Activated CD8-positive, alpha-beta T cell treated with anti-CD3 and anti-CD28 coated beads, Interleukin-2, amount 10 ng/mL, durations not matched to agents 7 days and 5 days (primary cell): ENCODE data around the gene RNF213. TPM values are rescaled to one million over a fixed set of nuclear protein-coding genes. Genes with fewer than 3 reads are reported as not detected.
"Not testable (repeated sequence)": the region's sequence is repeated elsewhere in the genome, so short reads cannot be mapped to it uniquely, and the experiment has no call there.

Experiments used
- ATAC-seq: fragments of 150-1000 bp; cut with Tn5 transposase; one replicate; pipeline ENCODE4 v1.10.0; 2021; ENCODE audit warnings: moderate library complexity
- CTCF ChIA-PET: fragments of 350-600 bp; sonication (Branson Sonifier 250); formaldehyde crosslinking; loops from one replicate; lab custom pipeline; 2021; ENCODE audit warnings: antibody characterized with exemption; lab: Charles Lee
- POLR2A ChIA-PET: fragments of 350-600 bp; sonication (Branson Sonifier 250); formaldehyde crosslinking; loops from one replicate; lab custom pipeline; 2021; ENCODE audit warnings: antibody characterized with exemption; lab: Charles Lee
- DNase-seq: peaks from one replicate; pipeline ENCODE4 v3.0.0-alpha.2; 2020
- H3K27ac Mint-ChIP-seq: one replicate; pipeline ENCODE4 v1.8.0; 2021; ENCODE audit warnings: mild to moderate bottlenecking, mixed read lengths
- H3K27me3 Mint-ChIP-seq: one replicate; pipeline ENCODE4 v1.8.0; 2021; ENCODE audit warnings: low read depth, mixed read lengths
- H3K36me3 Mint-ChIP-seq: one replicate; pipeline ENCODE4 v1.8.0; 2021; ENCODE audit warnings: low read depth, mixed read lengths
- H3K4me1 Mint-ChIP-seq: one replicate; pipeline ENCODE4 v1.8.0; 2021; ENCODE audit warnings: low read depth, mixed read lengths
- H3K4me3 Mint-ChIP-seq: one replicate; pipeline ENCODE4 v1.8.0; 2021; ENCODE audit warnings: mild to moderate bottlenecking, mixed read lengths
- H3K9me3 Mint-ChIP-seq: one replicate; pipeline ENCODE4 v1.8.0; 2022; ENCODE audit warnings: mixed read lengths; ENCODE audit not compliant: insufficient read depth
- total RNA-seq, 2 experiments: library from RNA; stranded (reverse); gene quantifications; one replicate each; pipeline ENCODE4 v1.2.3, GENCODE V29; 2021

Gene RNF213
- total RNA-seq, 2 experiments from 2014 or later, result 438 to 455 TPM

GRCh38 chr17:80316431-80316830 lies 55.8 kb downstream of the RNF213 start:
- ChIA-PET CTCF (no interaction called here), POLR2A (no interaction called here)
- ATAC-seq (no peak), DNase-seq (no peak)
- H3K4me1 Mint-ChIP-seq, result peaks cover 6% of the 10 kb centered on the region
- no peaks in the 10 kb centered on the region for H3K27me3 Mint-ChIP-seq
- H3K4me3 Mint-ChIP-seq, result no peak overlapping the region
- peak overlapping the region; percentile 58 for H3K27ac Mint-ChIP-seq
- H3K9me3 Mint-ChIP-seq, result no peaks in the 10 kb centered on the region
- H3K36me3 Mint-ChIP-seq, result peaks cover 70% of the 10 kb centered on the region

GRCh38 chr17:80316927-80317705 lies 56.5 kb downstream of the RNF213 start:
- POLR2A ChIA-PET, result interaction anchor here (1.4 kb wide), 1 partner anchor 8 kb away, joined by 3 read pairs; no protein-coding TSS in a partner anchor

GRCh38 chr17:80317706-80317980 lies 57.0 kb downstream of the RNF213 start:
- ChIA-PET POLR2A (interaction anchor here (1.4 kb wide), 1 partner anchor 8 kb away, joined by 3 read pairs; no protein-coding TSS in a partner anchor), CTCF (no interaction called here)
- Mint-ChIP-seq H3K27me3 (no peaks in the 10 kb centered on the region), H3K4me1 (peaks cover 6% of the 10 kb centered on the region), H3K9me3 (no peaks in the 10 kb centered on the region), H3K36me3 (peaks cover 70% of the 10 kb centered on the region), H3K4me3 (no peak overlapping the region), H3K27ac (no peak overlapping the region)
- DNase-seq (no peak), ATAC-seq (no peak)

More at GRCh38 chr17:80316927-80317705, 56.5 kb downstream of the RNF213 start:
- DNase-seq (no peak), ATAC-seq (peak; percentile 42)
- H3K4me1 Mint-ChIP-seq, result peaks cover 6% of the 10 kb centered on the region
- no peak overlapping the region for H3K4me3 Mint-ChIP-seq
- H3K36me3 Mint-ChIP-seq, result peaks cover 70% of the 10 kb centered on the region
- no peaks in the 10 kb centered on the region for H3K27me3 Mint-ChIP-seq
- no peaks in the 10 kb centered on the region for H3K9me3 Mint-ChIP-seq
- CTCF ChIA-PET, result no interaction called here
- peak overlapping the region; percentile 28 for H3K27ac Mint-ChIP-seq

- H3K27me3 Mint-ChIP-seq, result no peaks in the 10 kb centered on the region
- ATAC-seq (no peak), DNase-seq (no peak)
- H3K27ac Mint-ChIP-seq, result no peak overlapping the region
- ChIA-PET POLR2A (interaction anchor here (1.4 kb wide), 1 partner anchor 9 kb away, joined by 3 read pairs; no protein-coding TSS in a partner anchor), CTCF (no interaction called here)
- no peaks in the 10 kb centered on the region for H3K9me3 Mint-ChIP-seq
- peaks cover 6% of the 10 kb centered on the region for H3K4me1 Mint-ChIP-seq
- peaks cover 70% of the 10 kb centered on the region for H3K36me3 Mint-ChIP-seq
- H3K4me3 Mint-ChIP-seq, result no peak overlapping the region
Observed at GRCh38 chr17:80318166-80318565, 57.5 kb downstream of the RNF213 start.

GRCh38 chr17:80319262-80319998 lies 58.8 kb downstream of the RNF213 start:
- POLR2A ChIA-PET, result no interaction called here
- no peaks in the 10 kb centered on the region for H3K9me3 Mint-ChIP-seq
- CTCF ChIA-PET, result no interaction called here
- no peak overlapping the region for H3K27ac Mint-ChIP-seq
- H3K4me1 Mint-ChIP-seq, result peaks cover 6% of the 10 kb centered on the region
- H3K27me3 Mint-ChIP-seq, result no peaks in the 10 kb centered on the region
- DNase-seq, result no peak
- no peak for ATAC-seq
- H3K36me3 Mint-ChIP-seq, result peaks cover 78% of the 10 kb centered on the region
- no peak overlapping the region for H3K4me3 Mint-ChIP-seq

- POLR2A ChIA-PET, result no interaction called here
- Mint-ChIP-seq H3K4me3 (no peak overlapping the region), H3K36me3 (peaks cover 84% of the 10 kb centered on the region), H3K27ac (no peak overlapping the region), H3K9me3 (no peaks in the 10 kb centered on the region), H3K4me1 (peaks cover 6% of the 10 kb centered on the region), H3K27me3 (no peaks in the 10 kb centered on the region)
- CTCF ChIA-PET, result no interaction called here
- DNase-seq, result no peak
- no peak for ATAC-seq
Observed at GRCh38 chr17:80319999-80320344, 59.3 kb downstream of the RNF213 start.

- H3K4me3 Mint-ChIP-seq, result no peak overlapping the region
- ChIA-PET POLR2A (no interaction called here), CTCF (no interaction called here)
- ATAC-seq, result no peak
- no peak for DNase-seq
- H3K36me3 Mint-ChIP-seq, result peaks cover 88% of the 10 kb centered on the region
- H3K27ac Mint-ChIP-seq, result no peak overlapping the region
- peaks cover 6% of the 10 kb centered on the region for H3K4me1 Mint-ChIP-seq
- H3K27me3 Mint-ChIP-seq, result no peaks in the 10 kb centered on the region
- no peaks in the 10 kb centered on the region for H3K9me3 Mint-ChIP-seq
Observed at GRCh38 chr17:80320496-80320895, 59.8 kb downstream of the RNF213 start.

GRCh38 chr17:80322864-80323263 lies 62.2 kb downstream of the RNF213 start:
- H3K36me3 Mint-ChIP-seq, result peaks cover 89% of the 10 kb centered on the region
- no peak for DNase-seq
- no peak overlapping the region for H3K4me3 Mint-ChIP-seq
- peak overlapping the region; percentile 53 for H3K27ac Mint-ChIP-seq
- ChIA-PET CTCF (no interaction called here), POLR2A (interaction anchor here (0.6 kb wide), 2 partner anchors 26 to 174 kb away, joined by 3 read pairs; no protein-coding TSS in a partner anchor)
- H3K27me3 Mint-ChIP-seq, result no peaks in the 10 kb centered on the region
- H3K9me3 Mint-ChIP-seq, result no peaks in the 10 kb centered on the region
- H3K4me1 Mint-ChIP-seq, result peaks cover under 1% of the 10 kb centered on the region
- ATAC-seq, result no peak

- H3K27ac Mint-ChIP-seq, result no peak overlapping the region
- no peaks in the 10 kb centered on the region for H3K9me3 Mint-ChIP-seq
- H3K27me3 Mint-ChIP-seq, result no peaks in the 10 kb centered on the region
- ChIA-PET CTCF (no interaction called here), POLR2A (no interaction called here)
- H3K4me3 Mint-ChIP-seq, result no peak overlapping the region
- peaks cover 10% of the 10 kb centered on the region for H3K4me1 Mint-ChIP-seq
- DNase-seq (no peak), ATAC-seq (no peak)
- peaks cover 91% of the 10 kb centered on the region for H3K36me3 Mint-ChIP-seq
Observed at GRCh38 chr17:80323982-80324381, 63.3 kb downstream of the RNF213 start.

- no peak overlapping the region for H3K4me3 Mint-ChIP-seq
- DNase-seq (no peak), ATAC-seq (no peak)
- no peaks in the 10 kb centered on the region for H3K27me3 Mint-ChIP-seq
- ChIA-PET CTCF (no interaction called here), POLR2A (no interaction called here)
- H3K27ac Mint-ChIP-seq, result peak overlapping the region; percentile 11
- H3K36me3 Mint-ChIP-seq, result peaks cover 94% of the 10 kb centered on the region
- peaks cover 12% of the 10 kb centered on the region for H3K4me1 Mint-ChIP-seq
- H3K9me3 Mint-ChIP-seq, result no peaks in the 10 kb centered on the region
Observed at GRCh38 chr17:80327518-80327917, 66.9 kb downstream of the RNF213 start.

- Mint-ChIP-seq H3K27ac (peak overlapping the region; percentile 50), H3K36me3 (peaks cover 88% of the 10 kb centered on the region), H3K9me3 (no peaks in the 10 kb centered on the region), H3K4me1 (peaks cover 12% of the 10 kb centered on the region), H3K4me3 (no peak overlapping the region), H3K27me3 (no peaks in the 10 kb centered on the region)
- POLR2A ChIA-PET, result no interaction called here
- DNase-seq (no peak), ATAC-seq (no peak)
- CTCF ChIA-PET, result no interaction called here
Observed at GRCh38 chr17:80328634-80329380, 68.2 kb downstream of the RNF213 start.

GRCh38 chr17:80329421-80329820 lies 68.8 kb downstream of the RNF213 start:
- H3K27ac Mint-ChIP-seq, H3K9me3 Mint-ChIP-seq, H3K27me3 Mint-ChIP-seq, H3K4me3 Mint-ChIP-seq, ATAC-seq, POLR2A ChIA-PET, DNase-seq, CTCF ChIA-PET: not testable (repeated sequence)
- H3K4me1 Mint-ChIP-seq, result peaks cover 12% of the 10 kb centered on the region
- peaks cover 88% of the 10 kb centered on the region for H3K36me3 Mint-ChIP-seq
